Activated CD4-positive, alpha-beta T cell treated with anti-CD3 and anti-CD28 coated beads, Interleukin-2, amount 50 U/mL, for 4 hours (primary cell): ENCODE measurements around the gene LGR4.

Experiments used
- DNase-seq, 2 experiments: peaks; one replicate each; pipeline ENCODE4 v3.0.0-alpha.2; 2020

The LGR4 gene

DNA sequence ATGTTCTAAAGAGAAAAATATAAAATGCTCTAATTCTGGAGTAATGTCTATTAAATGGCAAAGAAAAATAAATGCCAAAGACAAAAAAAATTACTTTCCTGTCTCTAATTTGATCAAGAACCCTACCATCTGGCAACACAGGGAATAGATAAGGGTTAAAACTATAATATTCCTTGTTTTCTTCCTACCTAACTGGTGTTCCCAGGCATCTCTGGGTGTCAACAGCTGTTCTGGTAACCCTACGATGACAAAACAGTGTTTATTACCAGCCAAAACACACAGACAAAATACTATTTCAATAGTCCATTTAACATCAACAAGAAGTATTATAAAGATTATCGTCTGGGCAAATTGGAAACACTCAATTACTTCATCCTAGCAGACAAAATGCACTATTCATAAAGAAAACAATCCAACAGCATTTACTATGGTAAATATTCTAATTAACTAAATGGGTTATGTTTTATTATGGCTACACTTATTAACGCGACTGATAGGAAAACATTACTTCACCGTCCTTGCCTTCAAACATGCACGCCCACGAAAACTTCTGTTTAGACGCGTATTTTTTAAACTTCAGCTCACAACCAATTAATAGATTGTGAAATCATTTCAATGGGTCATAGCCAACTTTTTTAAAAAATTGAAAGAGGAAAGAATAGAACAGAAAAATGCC is 50.6 kb downstream of the LGR4 start:
- DNase-seq, result no peak

GRCh38 chr11:27420722-27421572 is 51.6 kb downstream of the LGR4 start:
- no peak for DNase-seq

- DNase-seq, result no peak
These were observed 52.4 kb downstream of the LGR4 start for GRCh38 chr11:27420217-27420616.

GRCh38 chr11:27418356-27418755 is 54.2 kb downstream of the LGR4 start:
- DNase-seq, result no peak

- no peak for DNase-seq
These were observed 55.9 kb downstream of the LGR4 start for GRCh38 chr11:27416568-27417176.

- DNase-seq, result no peak
These were observed 57.9 kb downstream of the LGR4 start for GRCh38 chr11:27414644-27415043.

DNA sequence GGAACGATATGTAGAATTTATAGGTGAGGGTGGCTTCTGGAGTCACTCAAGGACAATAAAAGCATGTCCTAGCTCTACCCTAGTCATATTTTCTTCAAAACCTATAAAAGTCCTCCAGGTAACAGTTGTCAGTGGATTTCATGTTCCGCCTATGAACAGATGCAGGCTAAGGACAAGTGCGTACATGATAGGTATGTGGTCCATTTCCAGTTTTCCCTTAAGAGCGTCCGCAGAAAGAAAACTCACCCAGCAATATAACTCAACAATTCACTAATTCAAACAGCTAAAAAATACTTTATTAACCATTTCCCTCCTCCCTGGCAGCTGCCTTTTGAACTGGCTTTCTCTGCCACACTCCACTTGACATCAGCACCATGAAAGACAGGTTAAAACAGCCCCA is 59.4 kb downstream of the LGR4 start:
- DNase-seq, result no peak

- DNase-seq, result no peak
These were observed 60.3 kb downstream of the LGR4 start for GRCh38 chr11:27412192-27412691.

- DNase-seq, result no peak
These were observed 61.3 kb downstream of the LGR4 start for GRCh38 chr11:27411328-27411727.

DNA sequence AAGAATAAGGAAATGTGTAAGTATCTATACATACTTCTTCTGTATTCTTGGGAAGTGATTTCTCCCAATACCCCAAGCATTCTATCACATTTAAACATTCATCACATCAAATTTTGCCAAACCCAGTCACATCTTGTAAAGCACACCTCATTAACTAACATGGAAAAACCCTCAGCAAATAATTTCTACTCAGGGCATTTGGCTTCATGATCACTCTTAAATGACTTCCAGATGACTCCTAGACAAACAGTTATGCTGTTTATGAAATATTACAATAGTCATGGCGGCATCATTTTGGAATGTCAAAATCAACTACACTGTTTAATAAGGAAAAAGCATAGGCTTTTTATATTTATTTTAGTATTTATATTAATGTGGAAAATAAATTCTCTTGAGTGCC is 62.3 kb downstream of the LGR4 start:
- no peak for DNase-seq

DNA sequence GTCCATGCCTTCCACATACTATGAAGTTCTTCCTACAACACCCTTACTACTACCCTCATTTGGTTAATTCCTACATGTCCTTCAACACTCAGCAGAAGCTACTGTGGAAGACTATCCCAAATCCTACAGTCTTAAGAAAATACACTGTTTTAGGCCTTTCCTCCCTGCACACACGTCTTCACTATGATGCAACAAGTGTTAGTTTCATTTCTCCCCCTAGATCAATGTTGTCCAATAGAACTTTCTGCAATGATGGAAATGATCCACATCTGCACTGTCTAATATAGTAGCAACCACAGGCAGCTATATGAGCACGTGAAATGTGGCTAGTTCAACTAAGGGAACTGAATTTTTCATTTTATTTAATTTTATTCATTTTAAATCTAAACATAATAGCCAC is 62.8 kb downstream of the LGR4 start:
- no peak for DNase-seq

GRCh38 chr11:27409049-27409448 is 63.5 kb downstream of the LGR4 start:
- DNase-seq, result no peak

- DNase-seq, result no peak
These were observed 64.3 kb downstream of the LGR4 start for GRCh38 chr11:27408246-27408800.

- no peak for DNase-seq
These were observed 65.9 kb downstream of the LGR4 start for GRCh38 chr11:27406498-27407354.

GRCh38 chr11:27405134-27405533 is 67.5 kb downstream of the LGR4 start:
- no peak for DNase-seq

DNA sequence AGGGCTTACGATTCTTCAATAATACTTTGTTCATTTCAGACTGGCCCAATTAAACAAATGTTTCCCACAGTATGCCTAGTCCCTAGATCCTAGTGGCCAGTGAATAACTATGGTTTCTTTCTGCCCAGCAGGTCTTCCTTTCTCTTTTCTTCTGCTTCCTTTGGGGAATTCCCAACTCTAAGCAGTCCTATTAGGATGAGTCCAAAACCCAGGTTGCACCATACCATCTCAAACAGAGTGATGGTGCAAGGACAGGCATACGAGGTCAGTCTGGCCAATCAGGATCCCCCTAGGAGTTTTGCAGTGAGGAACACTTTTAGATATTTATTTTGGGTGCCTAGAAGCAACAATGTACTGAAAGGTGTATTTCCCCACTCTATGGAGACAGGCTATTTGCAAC is 68.2 kb downstream of the LGR4 start:
- no peak for DNase-seq

GRCh38 chr11:27403195-27403594 is 69.4 kb downstream of the LGR4 start:
- no peak for DNase-seq

- no peak for DNase-seq
These were observed 70.1 kb downstream of the LGR4 start for GRCh38 chr11:27402450-27402849.

DNA sequence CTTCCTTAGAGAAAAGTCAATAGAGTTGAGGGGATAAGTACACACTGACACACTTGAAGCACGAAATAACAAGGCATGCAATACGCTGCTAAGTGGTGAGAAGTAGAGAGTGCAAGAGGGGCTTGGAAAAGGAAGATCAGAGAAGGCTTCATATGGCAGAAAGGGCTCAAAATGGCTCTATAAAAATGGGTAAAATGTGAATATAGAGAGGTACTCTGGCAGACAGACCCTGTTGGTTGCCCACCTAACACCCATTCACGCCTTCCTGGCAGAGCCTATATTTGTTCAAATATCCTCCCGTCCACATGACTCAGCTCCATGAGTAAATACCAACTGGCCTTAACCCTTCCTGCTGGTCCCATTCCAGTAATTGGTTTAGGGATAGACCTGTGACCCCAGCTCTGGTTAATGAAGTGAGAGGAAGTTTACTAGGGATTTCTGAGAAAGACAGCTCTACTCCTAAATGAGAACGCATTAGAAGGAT is 70.7 kb downstream of the LGR4 start:
- no peak for DNase-seq

DNA sequence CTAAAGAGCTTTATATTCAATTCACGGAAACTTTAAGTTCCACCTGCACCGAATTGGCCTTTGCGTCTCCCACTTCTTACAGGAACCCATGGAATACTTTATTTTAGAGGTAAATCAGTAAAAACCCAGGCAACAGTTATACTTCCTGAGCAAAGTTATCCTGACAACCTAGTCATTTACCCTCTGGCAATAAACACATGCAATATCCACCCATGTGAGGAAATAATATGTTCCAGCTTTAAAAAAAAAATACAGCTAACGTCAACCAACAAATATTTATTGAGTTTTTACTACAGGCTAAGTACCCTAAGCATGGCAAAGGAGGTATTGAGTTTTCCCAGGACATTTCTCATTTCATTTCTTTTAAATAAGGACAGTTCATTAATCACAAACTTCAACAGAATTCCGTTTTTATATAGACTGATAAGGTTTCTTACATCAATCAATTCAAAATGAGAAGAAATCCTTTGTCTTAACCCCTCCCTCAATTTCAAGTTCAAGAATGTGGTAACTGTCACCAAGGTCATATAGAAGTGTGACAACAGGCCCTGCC is 71.2 kb downstream of the LGR4 start:
- no peak for DNase-seq

DNA sequence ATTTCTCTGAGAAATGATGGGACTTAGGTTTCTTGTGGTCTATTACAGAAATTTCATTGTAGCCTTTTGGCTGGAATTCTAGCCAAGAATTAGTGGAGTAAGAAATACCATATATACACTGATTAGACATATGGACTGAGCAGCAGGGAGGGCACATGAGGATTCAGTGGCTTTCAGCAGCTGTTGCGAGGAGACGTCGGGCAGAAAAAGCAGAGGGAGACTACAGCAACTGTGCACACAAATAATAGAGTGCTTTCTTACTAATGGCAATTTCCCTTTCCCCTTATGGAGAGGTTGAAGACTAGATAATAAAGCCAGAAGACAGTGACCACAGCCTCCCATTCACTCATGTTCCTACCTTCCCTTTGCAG is 74.2 kb downstream of the LGR4 start:
- DNase-seq, result no peak
